Measurements from ENCODE around the gene CTRB2.

- TF ChIP-seq CTCF (conservative IDR thresholded peaks at IDR 0.05 in 1 of 2, IDR thresholded peaks at IDR 0.05 in 1 of 2; ENCODE audit: extremely low read depth in 1 of 2, insufficient read depth in 1 of 2, low read depth in 1 of 2, low read length in 2 of 2) (no peak), EZH2 (IDR thresholded peaks at IDR 0.05; ENCODE audit: borderline replicate concordance, low read length) (no peak)
Measured at GRCh38 chr16:75203667-75204409, 3.1 kb downstream of the CTRB2 start.
